ENCODE results near the gene NOD1.
"Not testable (repeated sequence)": the region's sequence is repeated elsewhere in the genome, so short reads cannot be mapped to it uniquely, and the experiment has no call there.

The NOD1 gene

DNA sequence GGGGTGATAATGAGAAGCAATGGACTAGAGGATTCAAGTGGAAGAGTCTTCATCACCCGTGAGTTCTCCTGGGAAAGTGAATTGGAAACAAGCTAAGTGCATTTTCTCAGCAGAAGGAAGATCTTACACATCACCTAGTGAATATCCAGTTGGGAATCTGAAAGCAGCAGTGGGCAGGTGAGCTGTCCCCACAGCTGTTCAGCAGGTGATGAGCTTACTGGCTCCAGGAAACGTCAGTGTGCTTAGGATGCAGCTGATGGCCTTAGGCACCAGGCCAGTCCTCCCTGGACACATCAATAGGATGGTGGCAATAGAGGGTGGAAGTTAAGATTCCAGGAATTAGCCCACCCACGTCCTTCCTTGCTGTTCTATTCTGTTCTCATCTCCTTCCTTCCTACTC, 66.7 kb downstream of the NOD1 start:
- H3K4me3 ChIP-seq (ENCODE audit: low read length), result no peak overlapping the region
- TF ChIP-seq ZNF274 (IDR thresholded peaks at IDR 0.05; ENCODE audit: low read depth, low read length), result no peak

- no peak for TF ChIP-seq ZNF274 (IDR thresholded peaks at IDR 0.05; ENCODE audit: low read depth, low read length)
- H3K4me3 ChIP-seq (ENCODE audit: low read length), result no peak overlapping the region
Observed at GRCh38 chr7:30411173-30411572, 67.4 kb downstream of the NOD1 start.

- no peak overlapping the region for H3K4me3 ChIP-seq (ENCODE audit: low read length)
- TF ChIP-seq ZNF274 (IDR thresholded peaks at IDR 0.05; ENCODE audit: low read depth, low read length), result no peak
Observed at GRCh38 chr7:30406664-30407425, 71.7 kb downstream of the NOD1 start.

GRCh38 chr7:30405179-30405578, 73.4 kb downstream of the NOD1 start:
- TF ChIP-seq ZNF274 (IDR thresholded peaks at IDR 0.05; ENCODE audit: low read depth, low read length), result no peak
- H3K4me3 ChIP-seq (ENCODE audit: low read length), result no peak overlapping the region

DNA sequence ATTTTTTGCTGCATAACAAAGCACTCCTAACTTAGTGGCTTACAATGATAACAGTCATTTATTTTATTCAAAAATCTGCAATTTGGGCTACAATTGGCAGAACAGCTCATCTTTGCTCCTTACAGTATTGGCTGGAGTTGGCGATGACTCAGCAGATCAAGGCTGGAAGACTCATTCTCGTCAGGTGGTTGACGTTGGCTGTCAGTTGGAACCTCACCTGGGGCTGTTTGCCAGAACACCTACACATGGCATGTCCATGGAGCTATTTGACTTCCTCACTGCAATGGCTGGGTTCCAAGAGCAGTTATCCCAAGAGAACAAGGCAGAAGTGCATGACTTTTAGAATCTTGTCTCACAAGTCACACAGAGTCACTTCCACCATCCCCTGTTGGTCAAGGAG, 75.1 kb downstream of the NOD1 start:
- H3K4me3 ChIP-seq (ENCODE audit: low read length), result no peak overlapping the region
- no peak for TF ChIP-seq ZNF274 (IDR thresholded peaks at IDR 0.05; ENCODE audit: low read depth, low read length)

DNA sequence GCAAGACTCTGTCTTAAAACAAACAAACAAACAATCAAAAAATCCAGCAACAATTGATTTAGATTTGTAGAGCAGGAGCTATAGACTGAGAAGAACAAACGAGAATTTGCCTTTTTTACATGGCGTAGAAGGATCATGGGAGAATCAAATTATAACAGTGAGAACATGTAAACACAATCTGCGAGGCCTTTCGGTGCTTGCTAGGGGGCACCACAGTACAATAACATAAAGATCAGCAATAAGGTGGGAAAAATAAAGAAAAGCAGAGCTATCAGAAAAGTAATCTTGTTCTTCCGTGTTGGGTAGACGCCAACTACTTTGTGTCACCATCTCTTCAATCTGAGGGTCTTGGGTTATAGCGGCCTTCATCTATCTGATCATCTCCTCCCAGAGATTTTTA, 82.2 kb downstream of the NOD1 start:
- TF ChIP-seq ZNF274 (IDR thresholded peaks at IDR 0.05; ENCODE audit: low read depth, low read length), result no peak
- H3K4me3 ChIP-seq (ENCODE audit: low read length), result no peak overlapping the region

DNA sequence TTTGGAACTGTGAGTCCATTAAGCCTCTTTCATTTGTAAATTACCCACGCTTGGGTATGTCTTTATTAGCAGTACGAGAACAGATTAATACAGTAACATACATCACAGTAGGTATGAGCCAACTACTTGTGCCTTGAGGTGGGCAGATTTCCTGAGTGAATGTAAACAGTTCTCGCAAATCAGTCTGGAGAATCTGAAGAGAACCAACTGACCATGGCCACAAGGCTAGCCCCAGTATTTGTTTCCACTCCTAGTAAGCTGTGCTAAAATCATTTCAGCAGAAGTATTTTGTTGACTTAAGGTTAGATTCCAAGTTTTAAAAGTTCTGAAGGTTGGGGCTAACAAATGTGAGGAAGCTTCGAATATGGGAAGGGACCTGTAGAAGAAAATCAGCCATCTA, 82.9 kb downstream of the NOD1 start:
- H3K4me3 ChIP-seq (ENCODE audit: low read length), result no peak overlapping the region
- no peak for TF ChIP-seq ZNF274 (IDR thresholded peaks at IDR 0.05; ENCODE audit: low read depth, low read length)

- no peak for TF ChIP-seq ZNF274 (IDR thresholded peaks at IDR 0.05; ENCODE audit: low read depth, low read length)
Observed at GRCh38 chr7:30391806-30392205, 86.8 kb downstream of the NOD1 start.

DNA sequence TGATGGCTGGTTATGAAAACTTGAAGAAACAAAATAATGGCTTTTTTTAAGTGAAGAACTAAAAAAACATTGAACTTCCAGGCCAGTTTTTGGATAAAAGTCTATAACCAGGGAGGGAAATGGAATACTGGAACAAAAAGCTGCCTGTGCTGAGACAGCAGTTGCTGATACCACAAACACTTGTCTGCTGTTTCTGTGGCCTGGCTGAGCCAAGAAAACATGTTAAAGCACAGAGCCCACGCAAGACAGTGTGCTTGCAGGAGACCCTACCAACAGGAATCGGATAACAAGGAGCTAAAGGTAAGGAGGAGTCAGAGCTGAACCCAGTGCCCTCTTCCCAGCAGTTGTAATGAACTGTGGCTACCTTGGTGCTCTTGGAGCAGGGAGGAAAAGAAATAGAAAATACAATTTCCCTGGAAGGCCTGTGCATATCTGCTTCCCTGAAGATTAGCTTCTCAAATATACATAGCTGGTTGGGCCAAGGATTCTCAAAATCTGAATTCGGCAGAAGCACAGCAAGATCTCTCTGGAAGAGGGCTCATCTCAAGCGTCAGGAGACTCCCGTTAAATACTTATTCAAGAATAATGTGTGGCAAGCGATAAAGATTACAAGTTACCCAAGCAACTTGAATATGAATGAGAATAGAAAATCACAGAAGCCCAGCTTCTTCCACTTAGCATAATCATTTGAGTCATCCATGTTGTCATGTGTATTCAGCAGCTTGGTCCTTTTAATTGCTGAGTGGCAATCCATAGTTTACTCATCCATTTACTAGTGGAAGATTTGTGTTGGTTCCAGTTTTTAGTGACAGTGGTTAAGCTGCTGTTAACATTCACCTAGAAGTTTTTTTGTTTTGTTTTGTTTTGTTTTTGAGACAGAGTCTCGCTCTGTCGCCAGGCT, 87.6 kb downstream of the NOD1 start:
- no peak overlapping the region for H3K4me3 ChIP-seq (ENCODE audit: low read length)
- TF ChIP-seq ZNF274 (IDR thresholded peaks at IDR 0.05; ENCODE audit: low read depth, low read length), result no peak

More at GRCh38 chr7:30391806-30392205, 86.8 kb downstream of the NOD1 start:
- H3K4me3 ChIP-seq (ENCODE audit: low read length), result no peak overlapping the region

DNA sequence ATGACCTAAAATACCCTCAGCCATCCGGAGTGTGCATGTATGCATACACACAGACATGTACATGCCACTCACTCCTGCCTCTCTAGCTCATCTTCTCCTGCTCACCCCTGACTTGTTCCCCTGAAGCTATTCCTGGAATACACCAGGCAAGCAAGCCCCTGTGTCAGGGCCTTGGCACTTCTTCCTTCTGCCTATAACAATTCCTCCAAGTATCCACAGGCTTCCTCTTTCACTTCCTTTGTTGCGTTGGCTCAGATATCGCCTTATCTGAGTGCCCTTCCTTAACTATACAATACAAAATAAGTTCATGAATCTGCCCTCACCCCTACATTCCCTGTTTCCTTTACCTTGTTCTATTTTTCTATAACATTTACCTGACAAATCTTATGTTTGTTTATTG, 88.8 kb downstream of the NOD1 start:
- TF ChIP-seq ZNF274 (IDR thresholded peaks at IDR 0.05; ENCODE audit: low read depth, low read length), result no peak
- H3K4me3 ChIP-seq (ENCODE audit: low read length), result no peak overlapping the region

DNA sequence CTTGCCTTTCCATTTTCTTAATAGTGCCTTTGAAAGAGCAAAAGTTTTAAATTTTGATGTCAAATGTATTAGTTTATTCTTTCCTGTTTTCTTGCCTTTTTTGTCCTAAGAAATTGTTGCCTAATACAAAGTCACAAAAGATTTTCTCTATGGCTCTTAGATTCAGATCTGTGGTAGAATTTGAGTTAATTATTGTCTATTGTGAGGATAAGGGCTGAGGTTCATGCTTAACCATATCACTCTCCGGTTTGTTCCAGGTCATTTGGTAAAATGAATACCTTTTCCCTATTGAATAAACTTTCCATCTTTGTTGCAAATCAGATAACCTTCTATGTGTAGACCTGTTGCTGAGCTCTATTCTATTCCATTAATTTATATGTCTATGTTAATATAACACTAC, 96.0 kb downstream of the NOD1 start:
- no peak overlapping the region for H3K4me3 ChIP-seq (ENCODE audit: low read length)
- no peak for TF ChIP-seq ZNF274 (IDR thresholded peaks at IDR 0.05; ENCODE audit: low read depth, low read length)

DNA sequence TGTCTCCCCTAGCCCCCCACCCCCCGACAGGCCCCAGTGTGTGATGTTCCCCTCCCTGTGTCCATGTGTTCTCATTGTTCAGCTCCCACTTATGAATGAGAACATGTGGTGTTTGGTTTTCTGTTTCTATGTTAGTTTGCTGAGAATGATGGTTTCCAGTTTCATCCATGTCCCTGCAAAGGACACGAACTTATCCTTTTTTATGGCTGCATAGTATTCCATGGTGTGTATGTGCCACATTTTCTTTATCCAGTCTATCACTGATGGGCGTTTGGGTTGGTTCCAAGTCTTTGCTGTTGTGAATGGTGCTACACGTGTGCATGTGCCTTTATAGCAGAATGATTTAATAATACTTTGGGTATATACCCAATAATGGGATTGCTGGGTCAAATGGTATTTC, 97.8 kb downstream of the NOD1 start:
- not testable (repeated sequence) for H3K4me3 ChIP-seq (ENCODE audit: low read length)

DNA sequence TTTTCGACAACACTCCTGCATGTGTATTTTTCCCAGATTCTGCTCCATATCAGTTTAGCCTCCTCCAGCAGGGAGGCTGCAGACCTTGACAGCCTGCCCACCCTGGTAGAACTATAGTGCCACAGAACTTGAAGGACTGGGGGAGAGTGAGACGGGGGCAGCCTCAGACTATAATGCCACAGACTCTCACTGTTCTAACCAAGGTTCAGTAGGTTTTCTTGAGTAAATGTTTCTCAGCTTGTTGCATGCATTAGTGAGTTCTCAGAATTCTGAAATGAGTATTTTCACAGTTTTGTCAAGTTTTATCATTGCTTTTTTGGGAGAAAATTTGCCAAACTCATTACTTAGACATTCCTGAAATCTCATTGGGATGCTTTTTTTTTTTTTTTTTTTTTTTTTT, 98.3 kb downstream of the NOD1 start:
- no peak overlapping the region for H3K4me3 ChIP-seq (ENCODE audit: low read length)
- no peak for TF ChIP-seq ZNF274 (IDR thresholded peaks at IDR 0.05; ENCODE audit: low read depth, low read length)

DNA sequence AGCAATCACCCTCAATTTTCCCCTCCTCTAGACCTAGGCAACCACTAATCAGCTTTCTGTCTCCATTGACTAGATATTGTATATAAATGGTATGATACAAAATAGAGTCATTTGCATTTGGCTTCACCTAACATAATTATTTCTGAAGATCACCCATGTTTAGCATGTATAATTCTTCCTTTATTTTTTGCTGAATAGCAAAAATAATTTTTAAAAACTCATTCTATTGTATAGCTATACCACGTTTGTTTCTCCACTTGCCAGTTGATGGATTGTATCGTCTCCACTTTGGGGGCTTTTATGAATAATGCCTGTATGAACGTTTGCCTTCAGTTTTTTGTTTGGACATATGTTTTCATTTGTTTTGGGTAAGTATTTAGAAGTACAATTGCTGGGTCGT, 98.8 kb downstream of the NOD1 start:
- TF ChIP-seq ZNF274 (IDR thresholded peaks at IDR 0.05; ENCODE audit: low read depth, low read length), result no peak

GRCh38 chr7:30379131-30379530, 99.5 kb downstream of the NOD1 start:
- H3K4me3 ChIP-seq (ENCODE audit: low read length), result no peak overlapping the region
- TF ChIP-seq ZNF274 (IDR thresholded peaks at IDR 0.05; ENCODE audit: low read depth, low read length), result no peak

More for the DNA sequence above, 98.8 kb downstream of the NOD1 start:
- H3K4me3 ChIP-seq (ENCODE audit: low read length), result no peak overlapping the region
